Muscle layer of colon (tissue), 2 donors: Measurements from ENCODE around the gene COL8A2.

Source experiments
- H3K27ac ChIP-seq: one replicate; pipeline ENCODE4 v1.7.0; 2013; ENCODE audit warnings: low read depth, mild to moderate bottlenecking, low read length, moderate library complexity
- H3K27me3 ChIP-seq, 2 donors: one replicate each; pipeline ENCODE4 v1.7.0; 2013; ENCODE audit warnings: low read length in 2 of 2, mild to moderate bottlenecking in 2 of 2; ENCODE audit not compliant: insufficient read depth in 2 of 2, control insufficient read depth in 1 of 2
- H3K36me3 ChIP-seq: one replicate; pipeline ENCODE4 v1.7.0; 2013; ENCODE audit warnings: mild to moderate bottlenecking, low read length; ENCODE audit not compliant: insufficient read depth
- H3K4me1 ChIP-seq: one replicate; pipeline ENCODE4 v1.7.0; 2013; ENCODE audit warnings: mild to moderate bottlenecking, low read length; ENCODE audit not compliant: insufficient read depth
- H3K4me3 ChIP-seq, 2 donors: one replicate each; pipeline ENCODE4 v1.7.0; 2013; ENCODE audit warnings: low read length in 2 of 2, low read depth in 1 of 2, mild to moderate bottlenecking in 1 of 2, moderate library complexity in 1 of 2
- H3K9ac ChIP-seq: one replicate; pipeline ENCODE4 v1.7.0; 2013; ENCODE audit warnings: low read length
- H3K9me3 ChIP-seq: one replicate; pipeline ENCODE4 v1.7.0; 2013; ENCODE audit warnings: mild to moderate bottlenecking, low read length
- donor health status: abdominal sarcoma.
- donor health status: Adenocarcinoma of cecum.

COL8A2 gene

DNA sequence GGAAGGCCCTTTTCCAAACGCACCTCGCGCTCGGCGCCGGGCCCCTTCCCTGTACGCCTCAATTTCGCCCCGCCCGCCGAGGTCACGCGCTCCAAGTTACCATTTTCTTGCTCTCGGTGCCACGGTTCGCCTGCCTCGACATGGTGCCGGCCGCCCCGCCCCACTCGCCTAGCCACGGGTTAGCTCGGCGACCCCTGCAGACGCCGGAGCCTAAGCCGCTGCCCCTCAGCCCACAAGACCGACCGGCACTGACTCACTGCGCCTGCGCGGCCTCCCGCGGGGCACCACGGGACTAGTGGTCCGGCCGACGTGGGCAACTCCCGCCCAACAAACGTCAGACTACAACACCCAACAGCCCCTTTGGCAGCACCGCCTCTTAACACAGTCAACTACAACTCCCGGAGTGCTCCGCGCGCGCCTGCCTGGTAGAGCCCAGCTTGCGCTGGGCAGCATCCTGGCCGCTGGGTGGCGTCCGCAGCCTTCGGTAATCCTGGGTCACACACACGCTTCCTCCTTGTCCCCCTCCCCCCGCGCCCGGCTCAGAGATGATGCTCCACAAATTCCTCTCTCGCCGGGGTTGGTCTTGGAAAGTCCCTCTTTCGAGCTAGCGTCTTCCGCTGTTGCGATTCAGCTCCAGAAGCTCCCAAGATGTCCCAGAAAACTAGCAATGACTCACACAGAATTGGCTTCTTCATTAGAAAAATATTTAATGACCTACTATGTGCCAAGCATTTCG, 24.4 kb upstream of the COL8A2 start, which contains the start of gene TRAPPC3:
TRAPPC3 (minus strand) TSS at position 250 of the 736 bp plus-strand sequence; CDS start at position 142, 108 bp downstream.
- H3K36me3 ChIP-seq: peaks cover 5% of the 10 kb centered on the region
- H3K4me1 ChIP-seq: peaks cover 40% of the 10 kb centered on the region
- H3K27me3 ChIP-seq: no peaks in the 10 kb centered on the region
- H3K4me3 ChIP-seq: peak within 1 kb of the TSS; percentile 77 to 88
- peak within 1 kb of the TSS; percentile 77 for H3K9ac ChIP-seq
- H3K9me3 ChIP-seq: no peaks in the 10 kb centered on the region
- H3K27ac ChIP-seq: peak within 1 kb of the TSS; percentile 84

- Histone ChIP-seq H3K27me3 (no peaks in the 10 kb centered on the region), H3K9ac (peak overlapping the region; percentile 77), H3K9me3 (no peaks in the 10 kb centered on the region), H3K36me3 (peaks cover 5% of the 10 kb centered on the region), H3K4me3 (peak overlapping the region; percentile 77 to 88), H3K27ac (peak overlapping the region; percentile 84), H3K4me1 (peaks cover 37% of the 10 kb centered on the region)
Observed at GRCh38 chr1:36148821-36149236, 23.8 kb upstream of the COL8A2 start.

- Histone ChIP-seq H3K4me1 (peaks cover 32% of the 10 kb centered on the region), H3K4me3 (no peak overlapping the region), H3K36me3 (peaks cover 10% of the 10 kb centered on the region), H3K9me3 (no peaks in the 10 kb centered on the region), H3K9ac (no peak overlapping the region), H3K27ac (no peak overlapping the region), H3K27me3 (no peaks in the 10 kb centered on the region)
Observed at GRCh38 chr1:36144413-36144812, 19.4 kb upstream of the COL8A2 start.

DNA sequence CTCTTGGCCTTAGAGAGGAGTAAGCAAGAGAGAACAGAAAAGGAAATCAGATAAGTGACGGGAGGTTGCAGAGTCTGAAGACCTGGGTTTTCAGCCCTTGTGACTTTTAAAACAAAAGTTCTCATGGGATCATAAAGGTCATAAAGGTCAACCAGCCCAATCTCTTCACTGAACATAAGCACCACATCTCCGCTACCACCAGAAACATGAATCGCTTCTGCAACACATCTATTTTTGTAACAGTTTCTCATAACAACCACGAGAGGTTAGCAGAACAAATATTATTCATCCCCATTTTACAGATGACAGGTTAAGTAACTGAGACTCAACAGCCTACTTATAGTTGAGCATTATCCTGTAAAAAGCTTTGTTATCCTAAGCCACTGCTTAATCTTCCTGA, 18.4 kb upstream of the COL8A2 start:
- H3K27me3 ChIP-seq: no peaks in the 10 kb centered on the region
- H3K27ac ChIP-seq: no peak overlapping the region
- H3K4me3 ChIP-seq: no peak overlapping the region
- peaks cover 15% of the 10 kb centered on the region for H3K36me3 ChIP-seq
- H3K9me3 ChIP-seq: no peaks in the 10 kb centered on the region
- no peak overlapping the region for H3K9ac ChIP-seq
- peaks cover 33% of the 10 kb centered on the region for H3K4me1 ChIP-seq

- Histone ChIP-seq H3K4me3 (no peak overlapping the region), H3K36me3 (peaks cover 28% of the 10 kb centered on the region), H3K27ac (no peak overlapping the region)
Observed at GRCh38 chr1:36142121-36142520, 17.1 kb upstream of the COL8A2 start.

GRCh38 chr1:36139521-36139920, 14.5 kb upstream of the COL8A2 start:
- no peaks in the 10 kb centered on the region for H3K27me3 ChIP-seq
- no peak overlapping the region for H3K9ac ChIP-seq
- no peak overlapping the region for H3K4me3 ChIP-seq
- no peak overlapping the region for H3K27ac ChIP-seq
- peaks cover 44% of the 10 kb centered on the region for H3K4me1 ChIP-seq
- H3K36me3 ChIP-seq: peaks cover 33% of the 10 kb centered on the region
- H3K9me3 ChIP-seq: no peaks in the 10 kb centered on the region

More at GRCh38 chr1:36142121-36142520, 17.1 kb upstream of the COL8A2 start:
- H3K9ac ChIP-seq: no peak overlapping the region
- H3K4me1 ChIP-seq: peaks cover 20% of the 10 kb centered on the region
- H3K9me3 ChIP-seq: no peaks in the 10 kb centered on the region
- H3K27me3 ChIP-seq: no peaks in the 10 kb centered on the region

- no peaks in the 10 kb centered on the region for H3K9me3 ChIP-seq
- peaks cover 33% of the 10 kb centered on the region for H3K36me3 ChIP-seq
- H3K27ac ChIP-seq: peak overlapping the region; percentile 10
- H3K4me1 ChIP-seq: peaks cover 59% of the 10 kb centered on the region
- H3K9ac ChIP-seq: no peak overlapping the region
- H3K4me3 ChIP-seq: no peak overlapping the region
- H3K27me3 ChIP-seq: no peaks in the 10 kb centered on the region
Observed at GRCh38 chr1:36137776-36138175, 12.8 kb upstream of the COL8A2 start.

- no peak overlapping the region for H3K4me3 ChIP-seq
- H3K4me1 ChIP-seq: peaks cover 55% of the 10 kb centered on the region
- H3K36me3 ChIP-seq: peaks cover 33% of the 10 kb centered on the region
- no peaks in the 10 kb centered on the region for H3K27me3 ChIP-seq
- no peaks in the 10 kb centered on the region for H3K9me3 ChIP-seq
- peak overlapping the region; percentile 64 for H3K27ac ChIP-seq
- H3K9ac ChIP-seq: no peak overlapping the region
Observed at GRCh38 chr1:36137226-36137625, 12.2 kb upstream of the COL8A2 start.

GRCh38 chr1:36136535-36136934, 11.5 kb upstream of the COL8A2 start:
- Histone ChIP-seq H3K9ac (no peak overlapping the region), H3K9me3 (no peaks in the 10 kb centered on the region), H3K4me3 (no peak overlapping the region), H3K27ac (peak overlapping the region; percentile 65), H3K27me3 (no peaks in the 10 kb centered on the region), H3K4me1 (peaks cover 51% of the 10 kb centered on the region), H3K36me3 (peaks cover 33% of the 10 kb centered on the region)

DNA sequence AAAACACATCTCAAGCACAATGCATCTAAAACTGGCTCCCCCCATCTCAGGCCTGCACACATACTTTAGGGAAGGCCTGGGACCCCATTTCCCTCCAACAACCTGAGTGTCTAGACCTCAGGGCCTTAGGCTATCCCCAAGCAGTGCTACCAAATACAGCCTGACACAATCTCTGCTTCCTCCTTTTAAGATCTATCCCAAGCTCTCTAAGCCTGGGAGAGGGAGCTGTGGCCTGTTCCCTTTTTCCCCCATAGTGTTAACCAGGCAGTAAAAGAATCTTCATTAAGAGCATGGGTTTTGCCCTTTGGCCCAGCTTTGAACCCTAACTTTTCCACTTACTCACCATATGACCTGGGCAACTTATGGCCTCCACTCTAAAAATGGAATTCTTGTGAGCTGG, 10.8 kb upstream of the COL8A2 start:
- H3K9me3 ChIP-seq: no peaks in the 10 kb centered on the region
- H3K27me3 ChIP-seq: no peaks in the 10 kb centered on the region
- no peak overlapping the region for H3K9ac ChIP-seq
- H3K36me3 ChIP-seq: peaks cover 33% of the 10 kb centered on the region
- H3K4me3 ChIP-seq: no peak overlapping the region
- H3K27ac ChIP-seq: peak overlapping the region; percentile 65
- peaks cover 51% of the 10 kb centered on the region for H3K4me1 ChIP-seq

DNA sequence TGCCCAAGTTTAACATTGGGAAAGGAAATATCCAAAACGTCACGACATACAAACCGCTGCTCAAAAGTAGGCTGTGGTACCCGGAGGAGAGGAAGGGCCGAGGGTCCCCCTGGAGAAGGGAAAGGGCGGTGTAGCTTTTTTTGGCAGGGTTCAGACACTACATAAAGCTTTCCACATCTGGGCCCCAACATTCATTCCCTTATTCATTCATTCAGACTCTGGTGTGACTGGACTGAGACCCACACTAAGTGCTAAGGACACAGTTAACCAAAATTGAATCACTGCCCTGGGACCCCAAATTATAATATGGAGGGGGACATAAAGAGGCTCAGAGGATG, 10.3 kb upstream of the COL8A2 start:
- peaks cover 49% of the 10 kb centered on the region for H3K4me1 ChIP-seq
- no peak overlapping the region for H3K9ac ChIP-seq
- peaks cover 33% of the 10 kb centered on the region for H3K36me3 ChIP-seq
- H3K27me3 ChIP-seq: no peaks in the 10 kb centered on the region
- no peaks in the 10 kb centered on the region for H3K9me3 ChIP-seq
- peak overlapping the region; percentile 65 for H3K27ac ChIP-seq
- H3K4me3 ChIP-seq: no peak overlapping the region
